Body of pancreas (tissue), 4 donors: Measurements from ENCODE around the gene PLEKHA3.

Experiments
- POLR2A ChIP-seq, 3 donors: fragments of 450-650 bp; IDR thresholded peaks; one replicate each; pipeline ENCODE4 v1.6.1; 2016; ENCODE audit warnings: antibody characterized with exemption in 3 of 3, mild to moderate bottlenecking in 2 of 3
- TF ChIP-seq, protein P1 (sequence below), 7 experiments: fragments of 450-650 bp in 4 of 7; fragments of 200-600 bp in 3 of 7; sonication (generic) in 3 of 7; IDR thresholded peaks; one replicate each; pipeline ENCODE4 v1.5.1; 2016 to 2019; ENCODE audit warnings: antibody characterized with exemption in 7 of 7

DNA sequence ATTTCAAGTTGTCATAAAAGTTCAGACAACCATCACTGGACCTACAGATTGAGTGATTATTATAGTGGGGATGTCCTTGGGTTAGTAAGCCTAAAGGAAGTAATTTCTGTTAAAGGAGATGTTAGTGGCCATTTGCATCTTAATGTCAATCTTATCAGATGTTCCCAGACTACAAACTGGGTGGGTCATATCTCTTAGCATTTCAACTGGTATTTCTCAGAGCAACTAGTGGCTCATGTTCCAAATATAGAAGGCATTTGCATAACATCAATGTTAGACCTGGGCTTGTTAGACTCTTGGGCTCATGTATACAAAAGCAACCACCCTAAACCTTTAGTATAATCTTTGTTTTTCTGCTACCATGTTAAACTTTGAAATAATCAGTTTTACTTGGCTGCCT is 17.9 kb downstream of the PLEKHA3 start:
- TF ChIP-seq, protein P1, sequence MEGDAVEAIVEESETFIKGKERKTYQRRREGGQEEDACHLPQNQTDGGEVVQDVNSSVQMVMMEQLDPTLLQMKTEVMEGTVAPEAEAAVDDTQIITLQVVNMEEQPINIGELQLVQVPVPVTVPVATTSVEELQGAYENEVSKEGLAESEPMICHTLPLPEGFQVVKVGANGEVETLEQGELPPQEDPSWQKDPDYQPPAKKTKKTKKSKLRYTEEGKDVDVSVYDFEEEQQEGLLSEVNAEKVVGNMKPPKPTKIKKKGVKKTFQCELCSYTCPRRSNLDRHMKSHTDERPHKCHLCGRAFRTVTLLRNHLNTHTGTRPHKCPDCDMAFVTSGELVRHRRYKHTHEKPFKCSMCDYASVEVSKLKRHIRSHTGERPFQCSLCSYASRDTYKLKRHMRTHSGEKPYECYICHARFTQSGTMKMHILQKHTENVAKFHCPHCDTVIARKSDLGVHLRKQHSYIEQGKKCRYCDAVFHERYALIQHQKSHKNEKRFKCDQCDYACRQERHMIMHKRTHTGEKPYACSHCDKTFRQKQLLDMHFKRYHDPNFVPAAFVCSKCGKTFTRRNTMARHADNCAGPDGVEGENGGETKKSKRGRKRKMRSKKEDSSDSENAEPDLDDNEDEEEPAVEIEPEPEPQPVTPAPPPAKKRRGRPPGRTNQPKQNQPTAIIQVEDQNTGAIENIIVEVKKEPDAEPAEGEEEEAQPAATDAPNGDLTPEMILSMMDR (IDR thresholded peaks at IDR 0.05) = no peak
- TF ChIP-seq POLR2A (IDR thresholded peaks at IDR 0.05) = no peak
